HFF-Myc (cell line): ENCODE measurements around the gene BTBD10.

ENCODE experiments used
- DNase-seq: peaks from one replicate; pipeline ENCODE4 v3.0.0-alpha.2; 2011; ENCODE audit warnings: low read depth; ENCODE audit errors: extremely low read depth
- H3K4me3 ChIP-seq: replicated peaks from 2 replicates; pipeline ENCODE4 v1.5.1; 2011; ENCODE audit warnings: low read depth, mild to moderate bottlenecking, control low read depth, low read length
- CTCF ChIP-seq: IDR thresholded peaks from 2 replicates; pipeline ENCODE4 v1.5.1; 2012; ENCODE audit warnings: mild to moderate bottlenecking, low read depth, low read length, control low read depth; ENCODE audit errors: missing control alignments

The BTBD10 gene

GRCh38 chr11:13380731-13381130 lies 82.3 kb downstream of the BTBD10 start:
- no peak for DNase-seq
- no peak for TF ChIP-seq CTCF
- H3K4me3 ChIP-seq = no peak overlapping the region

- TF ChIP-seq CTCF = no peak
- no peak for DNase-seq
- no peak overlapping the region for H3K4me3 ChIP-seq
These were observed 84.7 kb downstream of the BTBD10 start for GRCh38 chr11:13378316-13378715.

- TF ChIP-seq CTCF = no peak
- no peak overlapping the region for H3K4me3 ChIP-seq
- no peak for DNase-seq
These were observed 86.2 kb downstream of the BTBD10 start for GRCh38 chr11:13376838-13377237.

- no peak for TF ChIP-seq CTCF
- DNase-seq = no peak
- H3K4me3 ChIP-seq = no peak overlapping the region
These were observed 86.6 kb downstream of the BTBD10 start for GRCh38 chr11:13376402-13376801.

GRCh38 chr11:13375798-13376197 lies 87.2 kb downstream of the BTBD10 start:
- H3K4me3 ChIP-seq = no peak overlapping the region
- no peak for TF ChIP-seq CTCF
- DNase-seq = no peak

- no peak overlapping the region for H3K4me3 ChIP-seq
- DNase-seq = no peak
- TF ChIP-seq CTCF = no peak
These were observed 89.8 kb downstream of the BTBD10 start for GRCh38 chr11:13373216-13373615.

- no peak for TF ChIP-seq CTCF
- no peak overlapping the region for H3K4me3 ChIP-seq
- no peak for DNase-seq
These were observed 95.0 kb downstream of the BTBD10 start for GRCh38 chr11:13368041-13368446.
